ENCODE measurements around the gene METTL25. TPM values are rescaled to one million over a fixed set of nuclear protein-coding genes. Genes with fewer than 3 reads are reported as not detected.

Gene METTL25
- total RNA-seq, 1 experiment from 2014 or later = 11.6 TPM

DNA sequence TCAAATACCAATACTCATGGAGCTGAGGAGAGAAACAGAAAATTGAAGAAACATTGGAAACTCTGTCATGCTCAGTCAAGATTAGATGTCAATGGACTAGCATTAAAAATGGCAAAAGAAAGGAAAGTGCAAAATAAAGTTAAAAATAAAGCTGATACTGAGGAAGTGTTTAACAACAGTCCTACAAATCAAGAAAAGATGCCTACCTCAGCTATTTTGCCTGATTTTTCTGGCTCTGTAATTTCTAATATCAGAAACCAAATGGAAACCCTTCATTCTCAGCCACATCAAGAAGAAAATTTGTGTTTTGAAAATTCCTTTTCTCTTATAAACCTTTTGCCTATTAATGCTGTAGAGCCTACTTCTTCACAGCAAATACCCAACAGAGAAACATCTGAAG, 40.5 kb downstream of the METTL25 start:
- no peak for TF ChIP-seq CTCF (conservative IDR thresholded peaks at IDR 0.05)
- Histone ChIP-seq H3K23me2 (ENCODE audit: insufficient read length, low read depth, low read length, poor library complexity, severe bottlenecking) (no peaks in the 10 kb centered on the region), H2AK5ac (ENCODE audit: insufficient read length, low read length) (no peak overlapping the region), H3K4ac (ENCODE audit: low read depth, low read length) (no peak overlapping the region), H3K14ac (ENCODE audit: insufficient read depth, low read length) (no peak overlapping the region), H4K8ac (replicated peaks; ENCODE audit: insufficient read length, low read depth, low read length) (no peak overlapping the region), H4K5ac (ENCODE audit: insufficient read length, low read depth, low read length) (no peak overlapping the region), H2BK120ac (ENCODE audit: low read depth, low read length, poor library complexity, severe bottlenecking) (no peak overlapping the region), H3T11ph (ENCODE audit: low read length) (no peak overlapping the region), H2BK5ac (ENCODE audit: insufficient read length, low read length) (no peak overlapping the region), H3K4me1 (ENCODE audit: insufficient read depth, low read length) (no peaks in the 10 kb centered on the region), H2BK15ac (ENCODE audit: low read depth, low read length) (no peak overlapping the region), H3K23ac (ENCODE audit: insufficient read length, low read depth, low read length) (no peak overlapping the region), H2BK12ac (ENCODE audit: insufficient read length, low read depth, low read length) (no peak overlapping the region), H3K4me2 (ENCODE audit: insufficient read depth, insufficient read length, low read length) (no peak overlapping the region), H2BK20ac (ENCODE audit: low read depth, low read length, poor library complexity, severe bottlenecking) (no peak overlapping the region), H3K9me3 (ENCODE audit: control insufficient read depth, low read depth, low read length) (no peaks in the 10 kb centered on the region), H3K27me3 (ENCODE audit: insufficient read depth, low read length) (no peaks in the 10 kb centered on the region), H4K20me1 (ENCODE audit: control insufficient read depth, insufficient read depth, insufficient read length) (no peaks in the 10 kb centered on the region), H4K91ac (ENCODE audit: insufficient read length, low read depth, low read length) (no peak overlapping the region), H3K9ac (ENCODE audit: extremely low read depth, insufficient read length, low read length) (no peak overlapping the region), H3K79me2 (ENCODE audit: insufficient read depth, low read length) (no peaks in the 10 kb centered on the region), H2AFZ (ENCODE audit: low read length) (no peak overlapping the region), H3K56ac (ENCODE audit: insufficient read length, low read depth, low read length) (no peak overlapping the region), H3K27ac (ENCODE audit: insufficient read length, low read depth, low read length) (no peak overlapping the region), H3K79me1 (ENCODE audit: insufficient read depth, low read depth, low read length, poor library complexity, severe bottlenecking) (no peaks in the 10 kb centered on the region), H3K18ac (ENCODE audit: insufficient read length, low read depth, low read length) (no peak overlapping the region)
- DNase-seq = no peak
- H3K27ac Mint-ChIP-seq = no peak overlapping the region
- no peaks in the 10 kb centered on the region; a peak in 1 of 7 replicates for H3K36me3 Mint-ChIP-seq (ENCODE audit: insufficient read depth in 1 of 3, low read depth in 3 of 3)
- no peaks in the 10 kb centered on the region for H3K27me3 Mint-ChIP-seq (ENCODE audit: low read depth)
- H3K4me3 Mint-ChIP-seq = no peak overlapping the region
- no peaks in the 10 kb centered on the region for H3K4me1 Mint-ChIP-seq
- no peaks in the 10 kb centered on the region for H3K9me3 Mint-ChIP-seq
